ENCODE results near the gene PTPRD.
A peak's percentile ranks its signal among the peaks of the same experiment; 100 is the strongest.

Gene PTPRD

DNA sequence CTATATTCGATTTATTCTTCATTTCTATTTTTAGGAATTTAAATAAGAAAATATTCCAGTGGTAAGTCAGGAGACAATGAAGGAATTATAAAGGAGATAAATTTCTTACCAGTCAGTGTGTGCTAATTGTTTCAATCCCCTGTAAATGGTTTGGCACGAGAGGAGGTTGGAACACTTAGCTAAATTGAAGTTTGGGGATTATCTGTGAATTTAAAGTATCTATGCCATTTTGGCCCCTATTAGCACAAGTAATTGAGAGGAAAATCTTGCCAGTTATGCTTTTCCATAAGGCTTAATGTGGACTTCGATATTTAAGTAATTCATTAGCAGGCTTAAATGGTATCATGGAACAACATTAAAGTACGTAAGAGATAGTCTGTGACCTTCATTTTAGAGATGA, 860.8 kb downstream of the PTPRD start:
- no peak overlapping the region for H2BK5ac ChIP-seq (ENCODE audit: low read depth, low read length, poor library complexity)
- DNase-seq = no peak
- WGBS (ENCODE audit: extremely low coverage, insufficient coverage, insufficient read length) = no CpG with 5 or more reads among the region's 4 CpGs

DNA sequence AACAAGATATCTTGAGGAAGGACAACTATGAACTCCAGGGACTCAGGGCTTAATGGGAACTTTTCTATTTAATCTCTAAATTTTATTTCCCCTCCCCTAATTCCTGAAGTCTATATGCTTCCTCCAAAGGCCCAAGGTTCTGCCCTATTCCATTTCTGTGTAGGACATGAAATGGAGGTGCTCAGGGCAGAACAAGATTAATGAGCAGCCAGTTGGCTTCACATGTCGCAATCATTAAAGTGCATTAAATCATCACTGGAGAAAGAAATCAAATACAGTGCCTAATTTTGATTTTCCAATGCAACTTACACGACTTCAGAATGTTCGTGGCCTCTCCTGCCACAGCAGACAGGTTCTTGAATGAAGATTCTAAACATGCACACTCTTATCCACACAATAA, 862.1 kb downstream of the PTPRD start:
- no peak overlapping the region for H3K4me3 ChIP-seq (ENCODE audit: low read depth, low read length)
- H3K9me3 ChIP-seq (ENCODE audit: insufficient read depth, low read depth, low read length) = no peaks in the 10 kb centered on the region
- no peak overlapping the region for H3K27ac ChIP-seq (ENCODE audit: low read depth, low read length)
- no peak for DNase-seq
- no peak overlapping the region for H2AK5ac ChIP-seq (ENCODE audit: low read length)
- no peak overlapping the region for H4K8ac ChIP-seq (ENCODE audit: low read depth, low read length)
- H3K14ac ChIP-seq (ENCODE audit: low read length) = no peak overlapping the region
- no peak overlapping the region for H3K18ac ChIP-seq (ENCODE audit: low read length)
- no peak overlapping the region for H2AFZ ChIP-seq (ENCODE audit: insufficient read depth, low read length, poor library complexity)
- no peak overlapping the region for H4K12ac ChIP-seq (ENCODE audit: low read depth, low read length)
- H3K27me3 ChIP-seq (ENCODE audit: insufficient read depth, low read length) = no peaks in the 10 kb centered on the region
- no peak overlapping the region for H2BK120ac ChIP-seq (ENCODE audit: insufficient read depth, low read length, poor library complexity)
- no CpG with 5 or more reads among the region's 3 CpGs for WGBS (ENCODE audit: extremely low coverage, insufficient coverage, insufficient read length)
- H3K4me1 ChIP-seq (ENCODE audit: control insufficient read depth in 1 of 2, insufficient read depth in 2 of 2, low read length in 2 of 2) = no peaks in the 10 kb centered on the region
- no peaks in the 10 kb centered on the region for H3K36me3 ChIP-seq (ENCODE audit: control insufficient read depth in 1 of 2, insufficient read depth in 2 of 2, low read length in 2 of 2)
- H2BK5ac ChIP-seq (ENCODE audit: low read depth, low read length, poor library complexity) = no peak overlapping the region
- H3K4ac ChIP-seq (ENCODE audit: low read depth, low read length) = no peak overlapping the region
- no peak overlapping the region for H4K91ac ChIP-seq (ENCODE audit: low read depth, low read length)
- H3K4me2 ChIP-seq (ENCODE audit: low read length) = no peak overlapping the region
- H3K23ac ChIP-seq (ENCODE audit: low read length) = no peak overlapping the region
- H3K9ac ChIP-seq (ENCODE audit: low read length) = no peak overlapping the region
- H2BK12ac ChIP-seq (ENCODE audit: low read length) = no peak overlapping the region
- H3K79me1 ChIP-seq (ENCODE audit: low read length) = no peaks in the 10 kb centered on the region
- no peaks in the 10 kb centered on the region for H3K79me2 ChIP-seq (ENCODE audit: control insufficient read depth, insufficient read depth, low read length, poor library complexity)

More for the DNA sequence above, 860.8 kb downstream of the PTPRD start:
- no peaks in the 10 kb centered on the region for H3K79me2 ChIP-seq (ENCODE audit: control insufficient read depth, insufficient read depth, low read length, poor library complexity)
- no peaks in the 10 kb centered on the region for H3K4me1 ChIP-seq (ENCODE audit: control insufficient read depth in 1 of 2, insufficient read depth in 2 of 2, low read length in 2 of 2)
- no peak overlapping the region for H4K12ac ChIP-seq (ENCODE audit: low read depth, low read length)
- H2AFZ ChIP-seq (ENCODE audit: insufficient read depth, low read length, poor library complexity) = no peak overlapping the region
- no peak overlapping the region for H2BK12ac ChIP-seq (ENCODE audit: low read length)
- H3K4me2 ChIP-seq (ENCODE audit: low read length) = no peak overlapping the region
- no peak overlapping the region for H3K4me3 ChIP-seq (ENCODE audit: low read depth, low read length)
- H4K8ac ChIP-seq (ENCODE audit: low read depth, low read length) = no peak overlapping the region
- H2BK120ac ChIP-seq (ENCODE audit: insufficient read depth, low read length, poor library complexity) = no peak overlapping the region
- H3K9me3 ChIP-seq (ENCODE audit: insufficient read depth, low read depth, low read length) = no peaks in the 10 kb centered on the region
- no peaks in the 10 kb centered on the region for H3K79me1 ChIP-seq (ENCODE audit: low read length)
- H3K27ac ChIP-seq (ENCODE audit: low read depth, low read length) = no peak overlapping the region
- H4K91ac ChIP-seq (ENCODE audit: low read depth, low read length) = no peak overlapping the region
- H3K14ac ChIP-seq (ENCODE audit: low read length) = no peak overlapping the region
- no peak overlapping the region for H3K18ac ChIP-seq (ENCODE audit: low read length)
- no peaks in the 10 kb centered on the region for H3K27me3 ChIP-seq (ENCODE audit: insufficient read depth, low read length)
- no peak overlapping the region for H3K9ac ChIP-seq (ENCODE audit: low read length)
- no peak overlapping the region for H3K4ac ChIP-seq (ENCODE audit: low read depth, low read length)
- H2AK5ac ChIP-seq (ENCODE audit: low read length) = no peak overlapping the region
- H3K36me3 ChIP-seq (ENCODE audit: control insufficient read depth in 1 of 2, insufficient read depth in 2 of 2, low read length in 2 of 2) = no peaks in the 10 kb centered on the region
- no peak overlapping the region for H3K23ac ChIP-seq (ENCODE audit: low read length)

DNA sequence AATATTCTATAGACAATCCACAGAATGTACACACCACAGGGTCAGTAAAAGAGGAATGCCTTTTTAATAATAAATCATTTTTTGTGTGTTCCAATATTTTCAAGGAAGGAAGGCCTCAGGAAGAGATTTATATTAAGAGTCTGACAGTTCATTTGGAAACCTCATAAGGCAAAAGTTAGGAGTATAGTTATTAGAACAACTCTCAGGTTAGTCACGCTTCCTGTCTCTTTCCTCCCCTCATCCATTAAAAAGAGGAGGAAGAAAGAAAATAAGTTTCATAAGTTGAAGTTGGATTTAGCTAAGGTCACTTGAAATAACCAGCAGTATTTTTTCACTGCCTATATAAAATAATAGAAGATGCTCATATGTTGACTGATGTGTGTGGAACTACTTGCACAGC, 863.2 kb downstream of the PTPRD start:
- H4K91ac ChIP-seq (ENCODE audit: low read depth, low read length) = no peak overlapping the region
- H3K4me3 ChIP-seq (ENCODE audit: low read depth, low read length) = no peak overlapping the region
- no peak overlapping the region for H3K4me2 ChIP-seq (ENCODE audit: low read length)
- no peaks in the 10 kb centered on the region for H3K27me3 ChIP-seq (ENCODE audit: insufficient read depth, low read length)
- H3K4ac ChIP-seq (ENCODE audit: low read depth, low read length) = no peak overlapping the region
- no peak overlapping the region for H4K8ac ChIP-seq (ENCODE audit: low read depth, low read length)
- H3K79me1 ChIP-seq (ENCODE audit: low read length) = no peaks in the 10 kb centered on the region
- H3K14ac ChIP-seq (ENCODE audit: low read length) = no peak overlapping the region
- no peak overlapping the region for H2BK120ac ChIP-seq (ENCODE audit: insufficient read depth, low read length, poor library complexity)
- no CpG with 5 or more reads among the region's 1 CpG for WGBS (ENCODE audit: extremely low coverage, insufficient coverage, insufficient read length)
- H3K4me1 ChIP-seq (ENCODE audit: control insufficient read depth in 1 of 2, insufficient read depth in 2 of 2, low read length in 2 of 2) = no peaks in the 10 kb centered on the region
- no peak for DNase-seq
- H2AFZ ChIP-seq (ENCODE audit: insufficient read depth, low read length, poor library complexity) = no peak overlapping the region
- no peak overlapping the region for H3K23ac ChIP-seq (ENCODE audit: low read length)
- H2BK12ac ChIP-seq (ENCODE audit: low read length) = no peak overlapping the region
- no peaks in the 10 kb centered on the region for H3K9me3 ChIP-seq (ENCODE audit: insufficient read depth, low read depth, low read length)
- no peaks in the 10 kb centered on the region for H3K79me2 ChIP-seq (ENCODE audit: control insufficient read depth, insufficient read depth, low read length, poor library complexity)
- no peak overlapping the region for H3K27ac ChIP-seq (ENCODE audit: low read depth, low read length)
- H2BK5ac ChIP-seq (ENCODE audit: low read depth, low read length, poor library complexity) = no peak overlapping the region
- H3K36me3 ChIP-seq (ENCODE audit: control insufficient read depth in 1 of 2, insufficient read depth in 2 of 2, low read length in 2 of 2) = no peaks in the 10 kb centered on the region
- H3K18ac ChIP-seq (ENCODE audit: low read length) = no peak overlapping the region
- no peak overlapping the region for H3K9ac ChIP-seq (ENCODE audit: low read length)
- no peak overlapping the region for H2AK5ac ChIP-seq (ENCODE audit: low read length)
- no peak overlapping the region for H4K12ac ChIP-seq (ENCODE audit: low read depth, low read length)

DNA sequence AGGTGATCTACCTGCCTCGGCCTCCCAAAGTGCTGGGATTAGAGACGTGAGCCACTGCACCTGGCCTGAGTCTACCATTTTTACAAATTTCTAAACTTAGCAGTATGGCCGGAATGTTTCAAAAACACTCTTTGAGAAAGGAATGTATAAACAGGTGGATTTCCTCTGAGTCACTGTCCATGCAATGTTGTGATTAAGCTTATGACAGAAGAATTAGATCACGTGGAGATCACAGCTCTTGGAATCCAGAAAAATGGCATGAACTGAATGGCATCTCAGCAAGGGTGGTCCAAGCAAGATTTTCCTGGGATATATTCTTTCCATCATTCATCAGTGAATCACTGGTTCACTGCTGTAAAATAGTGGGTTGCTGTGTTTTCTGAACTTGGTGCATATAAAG, 865.0 kb downstream of the PTPRD start:
- Histone ChIP-seq H3K79me2 (ENCODE audit: control insufficient read depth, insufficient read depth, low read length, poor library complexity) (no peaks in the 10 kb centered on the region), H3K4me3 (ENCODE audit: low read depth, low read length) (no peak overlapping the region), H2BK120ac (ENCODE audit: insufficient read depth, low read length, poor library complexity) (no peak overlapping the region), H3K9ac (ENCODE audit: low read length) (no peak overlapping the region), H3K4me1 (ENCODE audit: control insufficient read depth in 1 of 2, insufficient read depth in 2 of 2, low read length in 2 of 2) (no peaks in the 10 kb centered on the region), H3K18ac (ENCODE audit: low read length) (no peak overlapping the region), H4K91ac (ENCODE audit: low read depth, low read length) (no peak overlapping the region), H2BK5ac (ENCODE audit: low read depth, low read length, poor library complexity) (no peak overlapping the region), H4K8ac (ENCODE audit: low read depth, low read length) (no peak overlapping the region), H2AK5ac (ENCODE audit: low read length) (no peak overlapping the region), H2BK12ac (ENCODE audit: low read length) (no peak overlapping the region), H3K4ac (ENCODE audit: low read depth, low read length) (no peak overlapping the region), H3K27me3 (ENCODE audit: insufficient read depth, low read length) (no peaks in the 10 kb centered on the region), H3K9me3 (ENCODE audit: insufficient read depth, low read depth, low read length) (no peaks in the 10 kb centered on the region), H3K27ac (ENCODE audit: low read depth, low read length) (no peak overlapping the region), H3K14ac (ENCODE audit: low read length) (no peak overlapping the region), H2AFZ (ENCODE audit: insufficient read depth, low read length, poor library complexity) (no peak overlapping the region), H3K79me1 (ENCODE audit: low read length) (no peaks in the 10 kb centered on the region), H3K36me3 (ENCODE audit: control insufficient read depth in 1 of 2, insufficient read depth in 2 of 2, low read length in 2 of 2) (no peaks in the 10 kb centered on the region), H3K23ac (ENCODE audit: low read length) (no peak overlapping the region), H4K12ac (ENCODE audit: low read depth, low read length) (no peak overlapping the region), H3K4me2 (ENCODE audit: low read length) (no peak overlapping the region)
- peak; percentile 27 to 46 for DNase-seq
- no CpG with 5 or more reads among the region's 4 CpGs for whole genome bisulfite sequencing (ENCODE audit: extremely low coverage, insufficient coverage, insufficient read length)
